Stimulated activated CD8-positive, alpha-beta memory T cell treated with anti-CD3 and anti-CD28 coated beads, Interleukin-2, amount 100 ng/mL, for 1 hour (primary cell): Measurements from ENCODE around the gene CD164L2.
A peak's percentile ranks its signal among the peaks of the same experiment; 100 is the strongest.
"Not testable (repeated sequence)": the region's sequence is repeated elsewhere in the genome, so short reads cannot be mapped to it uniquely, and the experiment has no call there.

Experiments used
- DNase-seq, 2 donors: peaks; one replicate each; pipeline ENCODE4 v3.0.0-alpha.2; 2020; ENCODE audit warnings: low read depth in 2 of 2

Gene CD164L2

DNA sequence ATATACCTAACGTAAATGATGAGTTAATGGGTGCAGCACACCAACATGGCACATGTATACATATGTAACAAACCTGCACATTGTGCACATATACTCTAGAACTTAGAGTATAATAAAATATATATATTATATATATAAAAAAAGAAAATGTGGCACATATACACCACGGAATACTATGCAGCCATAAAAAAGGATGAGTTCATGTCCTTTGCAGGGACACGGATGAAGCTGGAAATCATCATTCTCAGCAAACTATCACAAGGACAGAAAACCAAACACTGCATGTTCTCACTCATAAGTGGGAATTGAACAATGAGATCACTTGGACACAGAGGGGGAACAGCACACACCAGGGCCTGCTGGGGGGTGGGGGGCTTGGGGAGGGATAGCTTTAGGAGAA, 1.7 kb upstream of the CD164L2 start:
- not testable (repeated sequence) for DNase-seq

DNA sequence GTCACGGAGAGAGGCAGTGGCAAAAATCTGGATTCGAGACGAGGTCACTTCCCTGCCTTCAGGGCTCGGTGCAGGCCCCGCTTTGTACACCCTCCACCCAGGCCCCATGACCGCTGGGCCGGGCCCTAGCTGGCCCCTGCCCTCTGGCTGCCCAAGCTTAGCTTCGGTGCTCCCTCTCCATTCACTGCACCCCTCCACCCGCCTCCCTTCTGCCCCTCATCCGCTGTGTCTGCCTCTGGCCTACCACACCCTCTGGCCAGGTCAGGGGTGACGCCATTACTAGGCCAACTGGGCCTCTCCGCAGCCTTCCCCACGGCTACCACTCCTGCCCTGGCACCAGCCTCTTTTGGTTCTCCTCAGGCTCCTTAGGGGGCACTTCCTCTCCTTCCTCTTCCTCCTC, 528 bp upstream of the CD164L2 start:
- no peak for DNase-seq

DNA sequence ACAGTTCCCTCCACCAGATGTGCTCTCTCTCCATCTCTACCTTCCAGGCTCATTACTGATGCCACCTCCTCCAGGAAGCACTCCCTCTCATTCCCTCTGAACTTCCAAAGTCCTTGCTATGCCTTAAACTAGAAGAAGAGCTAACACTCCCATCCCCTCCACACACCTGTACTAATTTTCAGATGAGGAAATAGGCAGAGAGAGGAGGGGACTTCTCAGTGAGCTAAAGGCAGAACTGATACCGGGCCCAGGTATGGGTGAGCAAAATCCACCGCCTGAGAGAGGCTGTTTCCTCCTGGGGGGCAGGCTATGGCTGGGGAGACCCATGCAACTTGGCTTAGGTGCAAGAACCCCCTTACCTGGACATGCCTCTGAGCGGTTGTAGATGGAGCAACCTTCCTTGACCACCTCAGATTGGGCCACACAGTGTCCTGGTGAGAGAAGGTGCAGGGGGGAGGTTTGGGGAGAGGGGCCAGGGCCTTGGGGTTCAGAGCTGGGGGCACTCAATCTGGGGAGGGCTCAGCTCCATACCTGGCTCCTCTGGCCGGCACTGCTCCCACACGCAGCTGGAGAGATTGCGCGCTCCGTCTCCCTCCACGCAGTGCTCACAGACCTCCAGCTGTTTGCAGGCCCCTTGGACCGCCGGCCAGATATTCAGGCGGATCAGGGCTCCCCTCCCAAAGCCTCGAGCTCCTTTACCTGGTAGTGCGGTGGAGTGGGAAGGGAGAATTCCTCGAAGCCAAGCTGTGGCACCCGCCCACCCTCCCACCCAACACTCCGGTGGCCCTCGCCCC, 967 bp downstream of the CD164L2 start:
- no peak for DNase-seq

DNA sequence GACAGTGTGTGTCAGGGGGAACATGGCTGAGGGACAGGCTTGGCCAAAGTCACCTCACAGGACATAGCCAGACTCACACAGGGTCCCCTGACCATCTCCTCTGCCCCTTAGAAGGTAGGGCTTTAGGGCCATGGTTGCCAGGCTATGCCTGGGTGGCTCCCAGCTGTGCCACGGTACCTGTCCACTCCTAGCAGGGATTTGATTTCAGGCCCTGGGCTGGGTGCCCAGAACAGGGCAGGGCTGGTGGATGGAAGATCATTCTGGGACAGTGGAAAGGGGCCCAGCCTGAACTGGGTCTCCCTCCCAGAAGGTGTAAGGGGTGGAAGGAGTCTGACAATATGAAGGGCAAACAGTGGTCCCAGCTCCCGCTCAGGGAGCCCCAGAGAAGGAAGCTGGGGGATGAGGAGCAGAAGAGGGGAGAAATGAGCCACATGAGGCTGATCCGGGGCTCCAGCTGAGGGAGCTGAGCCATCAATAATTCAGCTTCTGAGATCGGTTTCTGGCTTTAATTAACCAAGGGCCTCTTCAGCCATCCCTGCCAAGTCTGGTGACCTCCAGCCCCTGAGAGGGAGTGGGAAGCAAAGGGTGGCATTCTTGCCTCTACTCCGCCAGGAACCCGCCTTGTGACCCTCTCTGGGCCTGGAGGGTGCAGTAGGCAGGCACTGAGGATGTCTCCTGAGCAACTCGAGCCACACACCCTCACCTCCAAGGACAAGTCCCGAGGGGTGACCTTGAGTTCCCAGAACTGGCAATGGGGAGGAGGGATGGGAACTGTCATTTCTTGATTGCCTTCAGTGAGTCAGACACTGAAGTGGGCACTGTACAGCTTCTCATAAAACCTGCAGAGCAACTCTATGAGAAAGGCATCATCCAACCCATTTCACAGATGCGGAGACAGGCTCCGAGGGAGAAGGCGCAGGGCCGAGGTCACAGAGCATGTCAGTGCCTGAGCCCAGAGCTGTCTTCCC, 2.1 kb downstream of the CD164L2 start:
- DNase-seq = no peak

DNA sequence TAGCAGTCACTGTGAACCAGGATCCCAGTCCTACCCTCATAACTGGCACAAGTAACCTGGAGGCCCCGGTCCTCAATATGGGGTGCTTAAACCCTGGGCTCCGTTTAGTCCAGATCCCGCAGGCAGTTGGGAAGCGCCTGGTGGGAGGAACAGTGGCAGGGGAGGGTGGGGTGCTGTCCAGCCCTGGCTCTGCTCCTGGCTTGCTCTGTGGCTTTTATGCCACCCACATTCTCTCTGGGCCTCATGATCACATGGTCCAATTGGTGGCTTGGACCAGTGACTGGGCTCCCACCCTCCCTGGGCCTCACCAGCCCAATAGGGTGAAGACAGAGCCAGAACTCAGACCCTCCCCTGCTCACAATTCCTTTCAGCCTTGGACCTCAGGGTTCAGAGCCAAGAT, 2.9 kb downstream of the CD164L2 start:
- DNase-seq = no peak

DNA sequence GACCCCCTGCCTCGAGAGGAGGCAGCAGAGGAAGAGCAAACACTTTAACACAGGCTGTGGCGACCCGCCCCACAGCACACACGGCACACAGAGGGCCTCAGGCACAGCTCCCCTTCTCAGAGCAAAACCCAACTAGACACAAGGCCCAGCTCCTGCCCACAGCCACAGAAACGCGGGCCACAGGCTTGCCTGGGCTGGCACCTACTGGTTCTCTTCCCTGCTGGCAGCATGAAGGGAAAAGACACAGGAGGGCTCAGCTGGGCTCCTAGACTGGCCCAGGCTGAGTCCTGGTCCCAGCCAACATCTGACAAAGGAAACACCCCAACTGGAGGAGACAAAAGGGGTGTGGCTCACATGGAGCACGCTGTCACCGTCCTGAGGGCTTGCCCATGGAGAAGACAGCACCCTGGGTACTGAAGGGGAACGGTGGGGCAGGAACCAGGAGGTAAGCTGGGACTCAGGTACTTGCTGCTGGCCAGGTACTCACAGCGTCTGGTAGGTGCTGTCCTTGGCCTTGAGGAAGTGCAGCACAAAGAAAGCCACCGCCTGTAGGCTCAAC, 3.5 kb downstream of the CD164L2 start:
- DNase-seq = no peak

DNA sequence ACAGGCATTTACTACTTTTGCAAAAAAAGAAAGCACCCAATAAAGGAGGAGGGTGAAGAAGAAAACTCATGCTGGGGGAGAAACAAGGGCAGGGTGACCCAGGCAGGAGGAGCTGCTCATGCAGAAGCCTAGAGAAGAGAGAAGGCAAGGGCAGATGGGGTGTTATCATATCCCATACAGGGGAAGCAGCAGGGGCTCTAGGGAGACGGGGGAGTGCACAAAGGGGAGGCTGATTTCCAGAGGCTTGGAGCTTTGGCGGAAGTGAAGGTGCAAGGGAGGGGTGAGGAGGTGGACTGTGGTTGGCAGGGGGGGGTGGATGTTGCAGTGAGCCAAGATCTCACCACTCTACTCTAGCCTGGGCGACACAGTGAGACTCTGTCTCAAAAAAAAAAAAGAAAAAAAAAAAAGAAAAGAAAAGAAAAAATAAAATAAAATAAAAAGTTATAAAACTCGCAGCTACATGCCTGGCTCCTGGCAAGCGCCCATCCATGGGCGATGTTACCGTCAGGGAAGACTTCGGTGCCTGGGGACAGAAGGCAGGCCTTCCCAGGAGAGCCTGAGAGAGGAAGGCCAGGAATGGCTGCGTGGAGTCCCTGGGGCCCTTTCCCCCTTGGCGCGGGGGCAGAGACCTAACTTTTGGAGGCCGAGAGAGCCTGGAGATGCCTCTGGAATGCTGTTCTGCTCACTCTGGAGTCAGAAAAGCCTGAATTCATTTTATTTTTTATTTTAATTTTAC, 5.2 kb downstream of the CD164L2 start:
- no peak for DNase-seq

DNA sequence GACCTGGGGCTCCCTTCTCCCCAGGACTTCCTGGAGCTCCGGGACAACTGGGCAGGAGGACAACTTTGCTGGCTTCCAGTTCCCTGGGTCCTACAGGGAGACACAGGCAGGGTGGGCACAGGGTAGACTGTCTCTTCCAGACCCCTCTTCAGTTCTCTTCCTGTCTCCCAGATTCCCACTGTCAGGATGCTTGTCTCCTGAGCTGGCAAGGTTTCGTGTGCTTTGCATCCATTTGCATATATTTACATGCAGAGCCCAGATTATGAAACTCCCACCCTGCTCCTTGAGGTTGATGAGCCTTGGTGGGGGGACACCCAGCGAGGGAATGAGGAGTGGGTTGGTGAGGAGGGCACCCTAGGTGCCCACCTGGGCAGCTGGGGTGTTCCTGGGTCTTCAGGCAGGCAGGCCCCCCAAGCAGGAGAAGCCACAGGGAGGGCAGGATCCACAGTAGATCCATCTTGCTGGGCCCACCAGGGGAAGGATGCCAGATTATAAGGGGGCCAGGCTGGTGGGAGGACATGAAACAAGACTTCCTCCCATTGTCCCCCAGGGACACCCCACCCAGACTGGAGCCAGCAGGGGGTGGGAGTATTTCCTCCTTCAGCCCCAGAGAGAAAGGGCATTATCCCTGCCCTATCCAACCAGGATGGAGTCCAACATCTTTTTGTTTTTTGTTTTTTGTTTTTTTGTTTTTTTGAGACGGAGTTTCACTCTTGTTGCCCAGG, 8.6 kb downstream of the CD164L2 start, which contains the start of gene FCN3:
TSS of gene FCN3 (minus strand) at position 463 of the 725 bp plus-strand sequence. CDS start at position 457, 6 bp downstream.
- DNase-seq = no peak

DNA sequence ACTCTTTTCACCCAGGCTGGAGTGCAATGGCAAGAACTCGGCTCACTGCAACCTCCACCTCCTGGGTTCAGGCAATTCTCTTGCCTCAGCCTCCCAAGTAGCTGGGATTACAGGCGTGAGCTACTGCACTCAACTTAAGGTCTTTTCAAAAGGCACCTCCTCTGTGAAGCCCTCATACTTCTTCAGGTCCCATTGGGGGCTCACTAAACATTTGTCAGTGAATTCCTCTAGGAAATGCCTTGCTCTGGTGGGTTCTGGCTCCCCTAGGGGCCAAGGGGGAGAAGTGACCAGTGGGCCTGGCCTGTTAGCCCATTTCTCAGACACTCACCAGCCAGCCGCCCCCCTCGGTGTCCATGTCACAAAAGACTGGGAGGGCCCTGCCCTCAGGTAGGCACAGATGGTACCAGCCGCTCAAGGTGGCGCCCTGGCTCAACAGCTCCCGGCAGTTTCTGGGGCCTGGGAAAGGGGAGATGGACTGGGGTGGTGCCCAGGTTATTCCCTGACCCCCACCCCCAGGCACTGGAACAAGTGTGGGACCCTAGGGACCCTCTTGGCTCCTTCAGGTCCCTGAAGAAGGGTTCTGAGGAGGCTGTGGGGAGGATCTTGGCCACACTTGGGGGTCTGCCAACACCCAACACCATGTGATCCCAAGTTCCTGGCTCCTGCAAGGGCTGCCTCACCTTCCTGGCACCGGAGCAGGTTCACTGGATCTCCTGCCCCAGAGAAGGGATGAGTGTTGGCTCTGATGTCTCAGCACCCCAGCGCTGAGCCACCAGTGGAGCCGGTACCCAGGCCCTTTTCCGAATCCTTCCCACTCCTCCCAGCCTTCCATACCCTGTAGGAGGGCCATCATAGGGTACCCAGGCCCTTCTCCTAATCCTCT, 10.1 kb downstream of the CD164L2 start:
- no peak for DNase-seq

DNA sequence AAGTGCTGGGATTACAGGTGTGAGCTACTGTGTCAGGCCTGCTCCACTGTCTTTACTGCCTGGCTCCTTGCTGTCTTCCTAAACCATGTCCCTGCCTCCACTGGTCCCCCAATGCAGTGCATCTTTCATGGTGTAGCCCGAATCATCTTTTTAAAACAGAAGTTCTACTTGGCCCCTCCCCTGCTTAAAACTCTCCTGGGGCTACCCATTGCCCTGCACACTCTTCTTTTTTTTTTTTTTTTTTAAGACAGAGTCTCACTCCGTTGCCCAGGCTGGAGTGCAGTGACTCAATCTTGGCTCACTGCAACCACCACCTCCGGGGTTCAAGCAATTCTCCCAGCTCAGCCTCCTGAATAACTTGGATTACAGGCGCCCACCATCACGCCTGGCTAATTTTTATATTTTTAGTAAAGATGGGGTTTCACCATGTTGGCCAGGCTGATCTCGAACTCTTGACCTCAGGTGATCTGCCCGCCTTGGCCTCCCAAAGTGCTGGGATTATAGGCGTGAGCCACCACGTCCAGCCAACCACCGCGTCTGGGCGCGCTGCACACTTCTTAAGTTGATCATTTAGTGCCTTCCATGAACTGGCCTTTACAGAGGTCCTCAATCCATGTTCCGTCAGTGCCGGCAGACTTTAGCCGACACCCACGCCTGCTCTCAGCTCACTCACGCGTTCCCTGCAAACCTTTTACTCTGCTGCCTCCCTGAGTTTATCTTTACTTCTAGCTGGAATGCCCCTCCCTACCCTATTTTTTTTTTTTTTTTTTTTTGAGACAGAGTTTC, 10.9 kb downstream of the CD164L2 start:
- no peak for DNase-seq

DNA sequence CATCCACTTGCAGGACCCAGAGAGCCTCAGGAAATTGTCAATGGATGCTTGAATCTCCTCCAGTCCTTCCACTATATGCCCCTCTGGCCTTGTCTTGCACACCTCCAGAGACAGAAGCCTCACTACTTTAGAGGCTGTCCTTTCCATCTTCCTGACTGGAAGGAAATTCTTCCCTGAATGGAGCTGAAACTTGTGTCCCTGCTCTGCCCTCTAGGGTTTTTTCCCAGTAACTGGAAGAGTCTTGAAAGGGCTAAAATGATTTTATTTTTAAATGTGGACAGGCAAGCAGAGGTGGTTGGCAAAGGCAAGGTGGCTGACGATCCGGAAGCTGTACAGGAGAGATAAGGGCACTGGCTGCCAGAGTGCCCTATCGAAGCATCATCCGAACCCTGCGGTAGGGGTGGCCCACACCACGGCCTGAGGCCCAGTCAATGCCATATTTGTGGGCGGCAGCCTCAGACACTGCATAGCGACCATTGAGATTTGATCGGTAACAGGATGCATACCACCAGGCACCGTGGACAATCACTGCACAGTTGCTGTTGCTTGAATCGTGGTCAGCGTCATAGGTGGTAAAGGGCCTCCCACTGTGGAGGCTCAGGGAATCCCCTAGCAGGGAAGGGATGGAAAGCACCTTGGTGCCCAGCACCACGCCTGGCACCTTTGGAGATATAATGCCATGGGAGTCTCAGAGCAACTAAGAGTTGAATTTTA, 14.1 kb downstream of the CD164L2 start:
- DNase-seq = no peak

DNA sequence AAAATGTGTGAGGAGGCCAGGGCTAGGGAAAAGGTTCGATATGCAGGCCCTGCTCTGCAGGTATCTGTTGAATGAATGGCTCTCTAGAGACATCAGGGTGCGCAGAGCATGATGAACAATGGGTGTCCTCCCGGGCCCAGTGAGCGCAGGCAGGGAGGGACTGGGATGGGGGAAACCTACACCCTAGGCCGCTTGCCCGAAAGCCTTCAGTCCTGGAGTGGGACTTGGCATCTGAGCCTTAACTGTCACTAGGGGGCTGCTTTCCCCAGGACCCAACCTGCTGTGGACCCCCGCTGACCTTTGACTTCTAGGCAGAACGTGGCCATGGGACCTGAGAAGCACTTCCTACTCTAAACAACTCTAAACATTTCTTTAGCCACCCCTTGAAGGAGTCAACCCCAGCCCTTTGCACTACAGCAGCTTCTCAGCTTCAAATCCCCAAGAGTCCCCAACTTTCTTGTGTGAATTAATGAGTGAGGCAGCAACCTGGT, 15.9 kb downstream of the CD164L2 start:
- DNase-seq = no peak

DNA sequence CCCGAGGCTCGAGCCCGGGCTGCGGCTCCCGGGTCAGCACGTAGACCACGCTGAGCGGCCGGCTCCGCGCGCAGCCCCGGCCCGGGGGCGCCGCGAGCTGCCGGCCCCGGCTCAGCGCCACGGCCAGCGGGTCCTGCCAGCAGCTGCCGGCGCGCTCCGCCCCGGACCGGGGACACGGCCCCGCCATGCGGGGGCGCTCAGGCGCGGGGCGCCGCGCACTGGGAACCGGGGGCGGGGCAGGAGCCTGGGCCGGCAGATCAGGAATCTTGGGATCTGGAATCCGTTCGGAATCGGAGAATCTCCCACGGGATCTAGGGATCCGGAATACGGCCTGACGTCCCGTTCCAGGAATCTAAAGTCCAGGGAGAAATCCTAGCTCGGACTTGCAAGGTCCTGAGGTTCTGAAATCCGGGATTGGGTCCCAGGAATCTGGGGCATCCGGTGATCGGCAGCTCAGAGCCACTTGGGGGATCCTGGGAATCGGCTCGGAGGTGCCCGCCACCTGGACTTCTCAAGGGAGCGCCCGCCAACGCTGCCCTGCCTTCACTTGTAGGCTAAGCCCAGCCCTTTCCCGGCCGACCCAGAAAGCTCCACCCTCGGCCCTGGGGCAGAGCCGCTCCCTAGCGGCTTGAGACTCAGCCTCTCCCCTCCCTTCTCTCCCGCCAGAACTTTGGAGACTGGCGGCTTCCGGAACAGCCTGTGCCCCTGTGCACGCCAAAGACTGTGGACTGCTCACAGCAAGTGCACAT, 16.5 kb downstream of the CD164L2 start, which contains the start of gene MAP3K6:
TSS of gene MAP3K6 (minus strand) at position 551 of the 749 bp plus-strand sequence. CDS start at position 187, 364 bp downstream.
- no peak for DNase-seq

DNA sequence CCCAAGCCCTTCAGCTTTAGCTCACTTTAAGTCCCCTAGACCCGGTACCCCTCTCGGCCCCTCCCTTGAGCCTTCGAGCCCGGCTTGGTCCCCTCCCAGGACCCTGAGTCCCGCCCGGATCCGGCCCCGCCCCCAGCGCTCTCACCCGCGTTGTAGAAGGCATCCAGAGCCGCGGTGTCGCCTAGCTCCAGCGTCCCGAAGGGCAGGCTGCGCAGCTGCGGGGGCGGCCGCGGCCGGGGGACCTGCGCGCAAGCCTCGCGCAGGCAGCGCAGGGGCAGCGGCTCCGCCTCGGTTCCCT, 17.1 kb downstream of the CD164L2 start:
- DNase-seq = peak; percentile 35 to 49

DNA sequence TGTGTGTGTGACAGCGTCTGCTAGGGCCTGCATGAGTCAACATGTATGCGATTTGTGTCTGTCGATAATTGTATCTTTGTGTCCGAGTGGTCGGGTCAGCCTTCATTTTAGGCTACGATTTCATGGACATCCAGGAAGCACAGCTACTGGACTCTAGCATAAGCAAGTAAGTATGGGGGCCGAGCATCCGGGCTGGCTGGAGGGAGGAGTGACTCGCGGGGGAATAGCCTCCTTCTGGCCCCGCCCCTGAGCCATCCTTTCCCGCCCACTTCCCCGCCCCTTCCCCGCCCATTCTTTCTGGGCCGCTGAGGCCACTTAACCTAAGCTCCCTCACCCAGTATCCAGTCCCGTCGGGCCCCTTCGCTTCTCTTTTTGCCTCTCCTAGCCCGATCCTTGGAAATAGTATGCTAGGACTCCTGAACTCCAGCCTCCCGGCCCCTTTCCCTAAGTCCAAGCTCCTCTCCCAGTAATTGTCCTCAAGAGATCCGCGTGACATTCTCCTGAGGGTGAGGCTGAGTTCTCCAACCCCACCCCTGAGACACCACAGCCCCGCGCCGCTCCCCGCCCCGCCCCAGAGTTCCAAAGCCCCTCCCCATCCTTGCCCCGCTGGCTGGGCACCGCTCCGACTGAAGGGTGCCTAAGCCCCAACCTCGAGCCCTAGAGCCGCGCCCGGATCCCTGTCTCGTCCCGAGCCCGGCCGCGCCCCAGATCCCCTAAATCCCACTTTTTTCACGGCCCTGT, 17.6 kb downstream of the CD164L2 start:
- DNase-seq = peak; percentile 61 to 69

DNA sequence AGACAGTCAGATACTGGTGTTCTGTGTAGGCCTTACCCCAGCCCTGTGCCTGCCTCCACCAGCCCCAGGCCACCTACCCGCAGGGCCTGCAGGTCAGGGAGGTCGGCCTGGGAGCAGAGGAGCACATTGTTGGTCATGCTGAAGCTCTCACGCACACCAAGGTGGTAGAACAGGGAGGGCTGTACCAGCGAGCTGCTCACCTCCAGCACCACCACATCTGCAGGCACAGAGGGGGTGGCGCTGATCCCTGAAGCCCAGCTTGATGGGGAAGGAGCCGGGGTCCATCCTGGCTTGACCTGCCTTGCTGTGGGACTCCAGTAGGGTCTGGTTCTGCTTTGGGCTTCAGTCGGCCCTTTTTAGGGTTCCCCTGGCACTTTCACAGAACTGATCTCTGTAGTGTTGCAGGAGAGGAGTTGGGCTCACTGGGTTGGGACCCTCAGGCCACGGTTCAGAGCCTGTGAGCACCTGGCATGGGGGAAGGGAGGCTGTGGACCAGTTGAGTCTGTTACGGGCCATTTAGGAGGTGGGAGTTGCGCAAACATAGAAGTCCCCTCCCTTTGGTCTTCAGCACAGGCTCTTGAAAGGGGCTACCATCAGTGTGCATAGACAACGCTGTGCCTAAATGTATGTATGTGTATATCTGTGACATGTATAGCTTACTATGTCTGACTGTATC, 18.3 kb downstream of the CD164L2 start:
- DNase-seq = no peak
